ENCODE measurements around the gene EOMES.

The EOMES gene

DNA sequence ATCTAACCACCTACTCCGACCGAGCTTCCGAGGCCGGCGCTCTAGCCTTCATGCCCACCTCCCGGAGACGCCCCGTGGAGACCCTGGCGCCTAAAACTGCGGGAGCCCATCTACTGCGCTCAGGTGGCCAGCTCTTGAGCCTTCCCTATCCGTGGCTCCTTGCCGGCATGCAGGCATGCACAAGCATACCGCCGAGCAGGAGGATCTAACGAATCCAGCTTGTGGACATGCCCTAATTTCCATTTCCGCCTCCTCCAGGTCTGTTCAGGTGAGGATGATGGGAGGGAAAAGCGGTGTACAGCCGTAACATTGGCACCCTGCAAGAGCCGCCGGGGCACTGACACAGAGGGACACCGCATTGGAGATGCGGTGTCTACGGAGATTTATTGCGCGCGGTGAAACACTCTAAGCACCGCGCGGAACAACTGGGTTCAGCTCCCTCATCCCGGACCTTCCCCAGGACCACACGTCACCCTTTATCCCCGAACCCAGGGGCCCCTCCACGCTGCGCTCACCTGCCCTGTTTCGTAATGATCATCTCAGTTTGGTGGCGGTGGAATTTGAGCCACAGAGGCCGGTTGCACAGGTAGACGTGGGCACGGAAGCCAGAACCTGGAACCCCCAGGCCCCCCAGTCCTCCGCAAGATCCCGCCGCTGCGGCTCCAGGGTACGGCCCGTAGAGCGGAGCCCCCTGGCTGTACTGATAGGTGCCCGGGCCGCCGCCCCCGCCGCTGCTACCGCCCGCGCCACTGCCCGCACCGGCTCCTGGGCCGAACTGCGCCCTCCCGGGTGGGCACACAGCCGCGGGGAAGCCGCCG lies 1.0 kb downstream of the EOMES start:
- peak overlapping the region; percentile 38 for H3K4me3 ChIP-seq (ENCODE audit: low read depth, low read length)
- TF ChIP-seq, protein P1, sequence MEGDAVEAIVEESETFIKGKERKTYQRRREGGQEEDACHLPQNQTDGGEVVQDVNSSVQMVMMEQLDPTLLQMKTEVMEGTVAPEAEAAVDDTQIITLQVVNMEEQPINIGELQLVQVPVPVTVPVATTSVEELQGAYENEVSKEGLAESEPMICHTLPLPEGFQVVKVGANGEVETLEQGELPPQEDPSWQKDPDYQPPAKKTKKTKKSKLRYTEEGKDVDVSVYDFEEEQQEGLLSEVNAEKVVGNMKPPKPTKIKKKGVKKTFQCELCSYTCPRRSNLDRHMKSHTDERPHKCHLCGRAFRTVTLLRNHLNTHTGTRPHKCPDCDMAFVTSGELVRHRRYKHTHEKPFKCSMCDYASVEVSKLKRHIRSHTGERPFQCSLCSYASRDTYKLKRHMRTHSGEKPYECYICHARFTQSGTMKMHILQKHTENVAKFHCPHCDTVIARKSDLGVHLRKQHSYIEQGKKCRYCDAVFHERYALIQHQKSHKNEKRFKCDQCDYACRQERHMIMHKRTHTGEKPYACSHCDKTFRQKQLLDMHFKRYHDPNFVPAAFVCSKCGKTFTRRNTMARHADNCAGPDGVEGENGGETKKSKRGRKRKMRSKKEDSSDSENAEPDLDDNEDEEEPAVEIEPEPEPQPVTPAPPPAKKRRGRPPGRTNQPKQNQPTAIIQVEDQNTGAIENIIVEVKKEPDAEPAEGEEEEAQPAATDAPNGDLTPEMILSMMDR (conservative IDR thresholded peaks at IDR 0.05; ENCODE audit: low read depth, low read length) = no peak
- DNase-seq (ENCODE audit: low read depth) = no peak

DNA sequence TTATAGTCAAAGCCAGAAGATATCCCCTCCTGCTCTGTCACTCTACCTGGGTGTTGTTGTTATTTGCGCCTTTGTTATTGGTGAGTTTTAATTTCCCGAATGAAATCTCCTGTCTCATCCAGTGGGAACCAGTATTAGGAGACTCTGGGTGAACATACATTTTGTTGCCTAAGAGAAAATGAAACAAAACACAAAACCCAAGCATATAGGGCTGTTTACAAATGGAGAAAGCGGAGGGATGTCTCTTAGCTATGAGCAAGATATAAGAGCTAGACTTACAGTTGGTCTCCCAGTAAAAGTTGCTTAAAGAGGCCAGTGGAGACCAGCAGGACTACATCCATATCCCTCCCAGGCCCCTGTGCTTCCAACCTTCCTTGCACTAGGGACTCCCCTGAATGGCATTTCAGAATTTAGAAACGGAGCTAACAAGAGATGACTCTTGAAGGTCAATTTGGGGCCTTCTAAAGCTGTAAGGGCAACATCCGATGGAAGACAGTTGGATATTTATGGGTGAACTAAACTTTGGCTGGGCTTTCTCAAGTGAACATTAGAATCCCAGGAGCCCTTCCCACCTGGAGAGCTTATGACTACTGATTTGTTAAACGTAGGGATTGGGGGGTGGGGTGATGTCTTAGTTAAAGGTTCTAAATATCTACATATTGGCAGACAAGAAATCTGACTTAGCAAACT lies 2.7 kb downstream of the EOMES start:
- TF ChIP-seq, protein P1 (conservative IDR thresholded peaks at IDR 0.05; ENCODE audit: low read depth, low read length) = no peak
- no peak overlapping the region for H3K4me3 ChIP-seq (ENCODE audit: low read depth, low read length)

DNA sequence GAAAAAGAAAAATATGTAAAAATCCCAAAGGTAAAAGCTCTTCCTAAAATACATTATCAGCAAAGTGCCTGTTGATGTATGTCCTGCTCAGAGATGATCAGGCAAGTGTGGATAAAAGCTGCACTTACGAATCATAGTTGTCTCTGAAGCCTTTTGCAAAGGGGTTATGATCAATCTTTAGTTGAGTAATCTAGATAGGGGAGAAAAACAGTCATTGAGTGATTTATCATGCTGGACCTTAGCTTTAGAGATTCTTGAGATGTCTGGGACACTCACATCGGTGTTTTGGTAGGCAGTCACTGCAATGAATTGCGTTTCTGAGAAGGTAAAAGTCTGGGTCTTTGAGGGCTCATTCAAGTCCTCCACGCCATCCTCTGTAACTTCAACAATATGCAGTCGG lies 3.7 kb downstream of the EOMES start:
- TF ChIP-seq, protein P1 (conservative IDR thresholded peaks at IDR 0.05; ENCODE audit: low read depth, low read length) = no peak
- H3K4me3 ChIP-seq (ENCODE audit: low read depth, low read length) = no peak overlapping the region
- DNase-seq (ENCODE audit: low read depth) = no peak

More for the DNA sequence above, 2.7 kb downstream of the EOMES start:
- no peak for DNase-seq (ENCODE audit: low read depth)

DNA sequence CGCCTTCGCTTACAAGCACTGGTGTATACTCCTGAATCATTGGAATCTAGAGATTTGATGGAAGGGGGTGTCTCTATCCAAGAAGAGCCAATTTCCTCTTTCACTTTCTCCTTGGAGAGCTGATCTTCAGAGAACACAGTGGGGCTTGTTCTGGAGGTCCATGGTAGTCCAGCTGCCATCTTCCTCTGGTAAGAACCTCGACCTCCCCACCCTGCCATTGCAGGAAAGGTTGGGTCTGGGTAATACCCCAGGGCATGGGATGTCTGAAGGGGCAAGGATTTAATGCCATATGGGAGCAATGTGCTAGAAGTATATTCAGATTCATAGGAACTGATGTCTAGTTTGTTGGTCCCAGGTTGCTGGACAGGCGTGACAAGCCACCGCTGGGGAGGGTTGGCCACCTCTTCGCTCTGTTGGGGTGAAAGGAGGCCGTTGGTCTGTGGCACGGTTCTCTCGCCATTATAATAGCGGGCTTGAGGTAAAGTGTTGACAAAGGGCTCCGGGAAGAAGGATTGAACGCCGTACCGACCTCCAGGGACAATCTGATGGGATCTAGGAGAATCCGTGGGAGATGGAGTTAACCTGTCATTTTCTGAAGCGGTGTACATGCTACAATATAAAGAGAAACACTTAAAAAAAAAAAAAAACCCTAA lies 4.8 kb downstream of the EOMES start:
- no peak overlapping the region for H3K4me3 ChIP-seq (ENCODE audit: low read depth, low read length)
- DNase-seq (ENCODE audit: low read depth) = no peak
- TF ChIP-seq, protein P1 (conservative IDR thresholded peaks at IDR 0.05; ENCODE audit: low read depth, low read length) = no peak

DNA sequence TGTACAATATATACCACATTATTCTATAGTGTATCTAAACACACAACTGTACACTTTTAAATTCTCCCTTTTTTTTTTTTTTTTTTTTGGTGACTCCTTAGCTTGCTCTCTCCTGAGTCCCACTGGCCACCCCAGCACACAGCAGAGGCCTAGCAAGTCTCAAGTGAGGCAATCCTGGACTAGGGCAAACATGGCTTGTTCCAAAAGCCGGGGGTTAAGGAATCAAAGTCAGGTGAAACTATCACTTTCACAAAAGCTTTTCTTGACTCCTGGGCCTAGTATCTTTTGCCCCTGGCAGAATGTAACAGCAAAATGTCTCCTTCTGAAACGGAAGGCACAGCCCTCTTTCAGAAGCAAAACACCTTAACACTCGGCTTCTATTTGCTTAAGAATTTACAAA lies 5.8 kb downstream of the EOMES start:
- DNase-seq (ENCODE audit: low read depth) = no peak
- TF ChIP-seq, protein P1 (conservative IDR thresholded peaks at IDR 0.05; ENCODE audit: low read depth, low read length) = no peak

DNA sequence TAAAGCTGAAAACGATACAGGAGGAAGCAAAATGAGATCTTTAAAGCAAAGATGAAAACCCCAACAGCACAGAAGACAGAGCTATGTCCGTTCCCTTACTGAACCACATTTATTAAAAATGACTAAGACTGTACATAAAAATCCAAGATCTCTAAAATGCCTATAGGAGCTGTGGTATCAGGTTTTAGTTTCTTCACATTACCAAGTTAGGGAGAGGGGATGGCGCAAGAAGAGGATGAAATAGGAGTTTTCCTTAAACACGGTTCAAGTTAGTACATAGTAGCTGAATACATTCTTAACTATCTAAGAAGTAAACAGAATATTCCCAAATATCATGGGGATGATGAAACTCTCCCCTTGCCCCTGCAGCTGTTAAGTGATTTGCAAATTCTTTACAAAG lies 6.3 kb downstream of the EOMES start:
- TF ChIP-seq, protein P1 (conservative IDR thresholded peaks at IDR 0.05; ENCODE audit: low read depth, low read length) = no peak
- DNase-seq (ENCODE audit: low read depth) = no peak
- no peak overlapping the region for H3K4me3 ChIP-seq (ENCODE audit: low read depth, low read length)

More for the DNA sequence above, 5.8 kb downstream of the EOMES start:
- H3K4me3 ChIP-seq (ENCODE audit: low read depth, low read length) = no peak overlapping the region
